NAMALWA (cell line): Measurements from ENCODE around the gene HABP4.

Experiments used
- DNase-seq: peaks from one replicate; pipeline ENCODE4 v3.0.0-alpha.2; 2015; ENCODE audit warnings: low spot score

HABP4 gene

GRCh38 chr9:96435345-96435744 lies 14.6 kb upstream of the HABP4 start:
- DNase-seq: no peak

- no peak for DNase-seq
Measured at GRCh38 chr9:96436063-96436455, 13.9 kb upstream of the HABP4 start.

GRCh38 chr9:96436456-96437126 lies 13.4 kb upstream of the HABP4 start:
- DNase-seq: no peak

- DNase-seq: no peak
Measured at GRCh38 chr9:96437454-96437853, 12.5 kb upstream of the HABP4 start.

- no peak for DNase-seq
Measured at GRCh38 chr9:96440671-96441199, 9.2 kb upstream of the HABP4 start.

- peak; percentile 85 for DNase-seq
Measured at GRCh38 chr9:96441798-96442445, 8.0 kb upstream of the HABP4 start.

- DNase-seq: peak; percentile 49
Measured at GRCh38 chr9:96442491-96442890, 7.5 kb upstream of the HABP4 start.

GRCh38 chr9:96447406-96447805 lies 2.6 kb upstream of the HABP4 start:
- no peak for DNase-seq

GRCh38 chr9:96448546-96449170 lies 1.3 kb upstream of the HABP4 start:
- DNase-seq: no peak

- DNase-seq: no peak
Measured at GRCh38 chr9:96449523-96449844, 485 bp upstream of the HABP4 start.

- DNase-seq: no peak
Measured at GRCh38 chr9:96450613-96451528, 902 bp downstream of the HABP4 start.

- peak; percentile 27 for DNase-seq
Measured at GRCh38 chr9:96453625-96454024, 3.7 kb downstream of the HABP4 start.

GRCh38 chr9:96457266-96457665 lies 7.3 kb downstream of the HABP4 start:
- DNase-seq: no peak

- DNase-seq: no peak
Measured at GRCh38 chr9:96458226-96458625, 8.3 kb downstream of the HABP4 start.

- DNase-seq: no peak
Measured at GRCh38 chr9:96459268-96460007, 9.5 kb downstream of the HABP4 start.

- no peak for DNase-seq
Measured at GRCh38 chr9:96460470-96460869, 10.5 kb downstream of the HABP4 start.

GRCh38 chr9:96460882-96461281 lies 10.9 kb downstream of the HABP4 start:
- DNase-seq: no peak

- no peak for DNase-seq
Measured at GRCh38 chr9:96461336-96461735, 11.4 kb downstream of the HABP4 start.

GRCh38 chr9:96462541-96462940 lies 12.6 kb downstream of the HABP4 start:
- no peak for DNase-seq

- DNase-seq: no peak
Measured at GRCh38 chr9:96464426-96464825, 14.5 kb downstream of the HABP4 start.

GRCh38 chr9:96467784-96468183 lies 17.8 kb downstream of the HABP4 start:
- no peak for DNase-seq

- DNase-seq: no peak
Measured at GRCh38 chr9:96476013-96476412, 26.0 kb downstream of the HABP4 start.
